ENCODE measurements around the gene GPI. TPM values are rescaled to one million over a fixed set of nuclear protein-coding genes. Genes with fewer than 3 reads are reported as not detected.

Gene GPI
- total RNA-seq, 1 experiment from 2014 or later = 263 TPM

DNA sequence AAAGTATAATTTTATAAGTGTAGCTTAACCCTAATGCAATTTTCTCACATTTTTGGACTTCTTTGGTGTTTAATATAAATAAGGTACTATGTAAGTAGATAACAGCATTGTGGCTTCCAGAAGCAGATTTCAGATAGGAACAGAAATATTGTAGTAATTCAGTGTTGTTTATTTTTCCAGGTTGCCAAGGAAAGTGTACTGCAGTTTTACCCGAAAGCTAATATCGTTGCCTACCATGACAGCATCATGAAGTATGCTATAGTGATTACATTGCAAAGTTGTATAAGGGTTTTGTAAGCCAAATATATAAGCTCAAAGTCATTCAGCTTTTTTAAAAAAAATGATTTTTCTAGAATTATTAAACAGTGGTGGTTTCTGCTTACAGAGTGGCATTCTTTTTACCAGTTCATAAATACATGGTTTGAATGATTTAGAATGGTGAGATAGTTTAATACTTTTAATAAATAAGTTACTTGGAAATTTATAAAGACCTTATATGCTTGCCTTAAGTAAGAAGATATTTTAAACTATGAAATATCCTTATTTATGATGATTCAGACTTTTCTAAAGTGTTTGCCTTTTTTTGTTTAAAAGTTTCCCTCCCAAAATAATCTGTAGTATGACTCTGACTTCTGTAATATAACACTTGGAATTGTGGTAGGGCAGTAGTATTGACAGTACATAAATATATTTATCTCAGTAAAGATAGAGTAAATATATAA is 66.8 kb downstream of the GPI start:
- intact Hi-C loops (cut with micrococcal nuclease) = no loop called here
- no peak for DNase-seq
- ATAC-seq = no peak
- Histone ChIP-seq H3K4me2 (ENCODE audit: low read length) (no peak overlapping the region; the same call in 1 of the 2 replicates), H3K36me3 (ENCODE audit: low read depth, low read length) (peaks cover 16% of the 10 kb centered on the region), H3K27ac (ENCODE audit: low read length) (no peak overlapping the region), H3K79me2 (ENCODE audit: low read length) (peaks cover 70% of the 10 kb centered on the region), H3K9me2 (replicated peaks; ENCODE audit: low read length) (no peaks in the 10 kb centered on the region), H3K9me3 (ENCODE audit: low read length) (no peaks in the 10 kb centered on the region), H3K9ac (ENCODE audit: low read length) (no peak overlapping the region), H3K4me3 (ENCODE audit: low read length) (no peak overlapping the region), H3K4me1 (ENCODE audit: insufficient read depth, low read length) (peaks cover 12% of the 10 kb centered on the region; the same call in 1 of the 2 replicates), H4K20me1 (ENCODE audit: low read length) (peaks cover 45% of the 10 kb centered on the region), H3F3A (ENCODE audit: low read length, unreplicated experiment) (no peaks in the 10 kb centered on the region), H2AFZ (ENCODE audit: low read length) (no peak overlapping the region), H3K27me3 (ENCODE audit: low read length) (no peaks in the 10 kb centered on the region)
- ChIA-PET CTCF (interaction anchor here (0.6 kb wide), 1 partner anchor 32 kb away, joined by 3 read pairs; no protein-coding TSS in a partner anchor), POLR2A (ENCODE audit: unreplicated experiment) (no interaction called here)
- BruUV-seq (replicated peaks) = no TSS peak
- TF ChIP-seq EZH2phosphoT487 (IDR thresholded peaks at IDR 0.05; ENCODE audit: borderline replicate concordance, low read length) (no peak), EZH2 (IDR thresholded peaks at IDR 0.05; ENCODE audit: low read length, unreplicated experiment) (no peak)
- TF ChIP-seq, protein P1, sequence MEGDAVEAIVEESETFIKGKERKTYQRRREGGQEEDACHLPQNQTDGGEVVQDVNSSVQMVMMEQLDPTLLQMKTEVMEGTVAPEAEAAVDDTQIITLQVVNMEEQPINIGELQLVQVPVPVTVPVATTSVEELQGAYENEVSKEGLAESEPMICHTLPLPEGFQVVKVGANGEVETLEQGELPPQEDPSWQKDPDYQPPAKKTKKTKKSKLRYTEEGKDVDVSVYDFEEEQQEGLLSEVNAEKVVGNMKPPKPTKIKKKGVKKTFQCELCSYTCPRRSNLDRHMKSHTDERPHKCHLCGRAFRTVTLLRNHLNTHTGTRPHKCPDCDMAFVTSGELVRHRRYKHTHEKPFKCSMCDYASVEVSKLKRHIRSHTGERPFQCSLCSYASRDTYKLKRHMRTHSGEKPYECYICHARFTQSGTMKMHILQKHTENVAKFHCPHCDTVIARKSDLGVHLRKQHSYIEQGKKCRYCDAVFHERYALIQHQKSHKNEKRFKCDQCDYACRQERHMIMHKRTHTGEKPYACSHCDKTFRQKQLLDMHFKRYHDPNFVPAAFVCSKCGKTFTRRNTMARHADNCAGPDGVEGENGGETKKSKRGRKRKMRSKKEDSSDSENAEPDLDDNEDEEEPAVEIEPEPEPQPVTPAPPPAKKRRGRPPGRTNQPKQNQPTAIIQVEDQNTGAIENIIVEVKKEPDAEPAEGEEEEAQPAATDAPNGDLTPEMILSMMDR (conservative IDR thresholded peaks at IDR 0.05; ENCODE audit: low read depth, low read length) = no peak

DNA sequence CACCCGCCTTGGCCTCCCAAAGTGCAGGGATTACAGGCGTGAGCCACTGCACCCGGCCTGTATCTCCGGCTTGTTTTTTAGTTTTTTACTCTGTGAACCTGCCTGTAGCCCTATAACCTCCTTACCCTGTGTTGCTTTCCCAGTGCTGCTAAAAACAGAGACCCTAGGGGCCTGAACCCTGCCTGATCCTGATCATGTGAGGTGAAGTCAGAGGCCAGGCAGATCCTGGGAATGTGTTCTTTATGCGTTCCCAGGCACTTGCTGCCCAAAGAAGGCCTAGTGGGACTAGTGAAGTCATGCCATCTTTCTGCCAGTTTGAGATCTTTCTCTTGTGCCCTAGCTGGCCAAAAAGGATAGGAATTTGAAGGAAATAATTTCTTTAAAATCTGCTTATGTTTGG is 67.8 kb downstream of the GPI start:
- Histone ChIP-seq H3F3A (ENCODE audit: low read length, unreplicated experiment) (no peaks in the 10 kb centered on the region), H3K4me3 (ENCODE audit: low read length) (no peak overlapping the region), H3K9me2 (replicated peaks; ENCODE audit: low read length) (no peaks in the 10 kb centered on the region), H3K4me1 (ENCODE audit: insufficient read depth, low read length) (peaks cover 12% of the 10 kb centered on the region; the same call in 1 of the 2 replicates), H3K36me3 (ENCODE audit: low read depth, low read length) (peaks cover 20% of the 10 kb centered on the region), H3K4me2 (ENCODE audit: low read length) (no peak overlapping the region), H3K9ac (ENCODE audit: low read length) (no peak overlapping the region), H4K20me1 (ENCODE audit: low read length) (peaks cover 45% of the 10 kb centered on the region), H3K27me3 (ENCODE audit: low read length) (no peaks in the 10 kb centered on the region), H2AFZ (ENCODE audit: low read length) (no peak overlapping the region), H3K79me2 (ENCODE audit: low read length) (peaks cover 69% of the 10 kb centered on the region), H3K27ac (ENCODE audit: low read length) (no peak overlapping the region), H3K9me3 (ENCODE audit: low read length) (no peaks in the 10 kb centered on the region)
- BruUV-seq (replicated peaks) = no TSS peak
- ChIA-PET CTCF (no interaction called here), POLR2A (ENCODE audit: unreplicated experiment) (no interaction called here)
- TF ChIP-seq EZH2phosphoT487 (IDR thresholded peaks at IDR 0.05; ENCODE audit: borderline replicate concordance, low read length) (no peak), EZH2 (IDR thresholded peaks at IDR 0.05; ENCODE audit: low read length, unreplicated experiment) (no peak)
- TF ChIP-seq, protein P1 (conservative IDR thresholded peaks at IDR 0.05; ENCODE audit: low read depth, low read length) = no peak
- ATAC-seq (no peak), DNase-seq (no peak)
- intact Hi-C loops (cut with micrococcal nuclease) = no loop called here

DNA sequence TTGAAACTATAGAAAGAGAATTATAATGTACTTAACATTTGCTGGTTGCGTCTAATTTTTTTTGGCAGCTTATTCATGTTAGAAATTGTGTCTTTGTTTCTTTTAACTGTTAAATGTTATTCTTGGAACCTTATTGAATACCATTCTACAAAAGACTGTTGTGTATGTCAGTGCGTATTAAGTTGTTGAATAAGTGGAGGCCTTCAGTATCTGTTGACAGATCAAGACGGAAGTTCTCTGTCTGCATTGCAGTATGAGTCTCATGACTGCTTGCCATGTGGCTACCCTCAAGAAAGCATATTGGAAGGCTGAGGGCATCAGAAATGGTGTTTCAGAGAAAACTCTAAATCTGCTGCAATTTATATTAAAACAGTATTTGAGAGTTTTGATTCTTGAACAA is 71.7 kb downstream of the GPI start:
- DNase-seq = no peak
- Histone ChIP-seq H3K27me3 (ENCODE audit: low read length) (no peaks in the 10 kb centered on the region), H3K27ac (ENCODE audit: low read length) (no peak overlapping the region), H3K79me2 (ENCODE audit: low read length) (peaks cover 36% of the 10 kb centered on the region), H3K4me3 (ENCODE audit: low read length) (no peak overlapping the region), H2AFZ (ENCODE audit: low read length) (no peak overlapping the region), H4K20me1 (ENCODE audit: low read length) (peaks cover 16% of the 10 kb centered on the region), H3K4me2 (ENCODE audit: low read length) (no peak overlapping the region), H3K9ac (ENCODE audit: low read length) (no peak overlapping the region), H3K9me2 (replicated peaks; ENCODE audit: low read length) (no peaks in the 10 kb centered on the region), H3F3A (ENCODE audit: low read length, unreplicated experiment) (no peaks in the 10 kb centered on the region), H3K9me3 (ENCODE audit: low read length) (no peaks in the 10 kb centered on the region), H3K36me3 (ENCODE audit: low read depth, low read length) (peaks cover 34% of the 10 kb centered on the region), H3K4me1 (ENCODE audit: insufficient read depth, low read length) (no peaks in the 10 kb centered on the region)
- ChIA-PET CTCF (no interaction called here), POLR2A (ENCODE audit: unreplicated experiment) (no interaction called here)
- intact Hi-C loops (cut with micrococcal nuclease) = no loop called here
- ATAC-seq = no peak
- TF ChIP-seq EZH2phosphoT487 (IDR thresholded peaks at IDR 0.05; ENCODE audit: borderline replicate concordance, low read length) (no peak), EZH2 (IDR thresholded peaks at IDR 0.05; ENCODE audit: low read length, unreplicated experiment) (no peak)
- TF ChIP-seq, protein P1 (conservative IDR thresholded peaks at IDR 0.05; ENCODE audit: low read depth, low read length) = no peak
- no TSS peak for BruUV-seq (replicated peaks)

Data from PC-3 (cell line).